ENCODE measurements around the gene ZNF620.
"Not testable (repeated sequence)": the region's sequence is repeated elsewhere in the genome, so short reads cannot be mapped to it uniquely, and the experiment has no call there.

The ZNF620 gene

GRCh38 chr3:40504636-40505430 is 1.0 kb upstream of the ZNF620 start:
- peak; percentile 97 for DNase-seq

GRCh38 chr3:40511031-40511718 is 5.3 kb downstream of the ZNF620 start:
- no peak for DNase-seq

GRCh38 chr3:40516201-40516600 is 10.4 kb downstream of the ZNF620 start:
- DNase-seq: peak; percentile 80

- no peak for DNase-seq
These were observed 12.2 kb downstream of the ZNF620 start for GRCh38 chr3:40518067-40518466.

GRCh38 chr3:40518848-40519247 is 13.0 kb downstream of the ZNF620 start:
- DNase-seq: no peak

GRCh38 chr3:40521254-40521653 is 15.4 kb downstream of the ZNF620 start:
- no peak for DNase-seq

GRCh38 chr3:40523781-40524180 is 17.9 kb downstream of the ZNF620 start:
- no peak for DNase-seq

GRCh38 chr3:40524222-40524567 is 18.4 kb downstream of the ZNF620 start:
- DNase-seq: no peak

GRCh38 chr3:40524568-40525285 is 18.9 kb downstream of the ZNF620 start, which contains the start of gene ZNF621:
Gene ZNF621 (plus strand): TSS chr3:40524960. CDS start chr3:40525841, 881 bp downstream.
- peak; percentile 82 for DNase-seq

- no peak for DNase-seq
These were observed 22.6 kb downstream of the ZNF620 start for GRCh38 chr3:40528426-40528825.

GRCh38 chr3:40532252-40532651 is 26.4 kb downstream of the ZNF620 start:
- DNase-seq: no peak

- DNase-seq: no peak
These were observed 28.4 kb downstream of the ZNF620 start for GRCh38 chr3:40534283-40534682.

GRCh38 chr3:40546816-40547215 is 41.0 kb downstream of the ZNF620 start:
- DNase-seq: peak; percentile 53

GRCh38 chr3:40550167-40550566 is 44.3 kb downstream of the ZNF620 start:
- DNase-seq: peak; percentile 9

GRCh38 chr3:40557575-40558161 is 51.8 kb downstream of the ZNF620 start:
- no peak for DNase-seq

GRCh38 chr3:40562482-40562881 is 56.6 kb downstream of the ZNF620 start:
- not testable (repeated sequence) for DNase-seq

- DNase-seq: not testable (repeated sequence)
These were observed 59.8 kb downstream of the ZNF620 start for GRCh38 chr3:40565629-40566028.

- DNase-seq: no peak
These were observed 60.9 kb downstream of the ZNF620 start for GRCh38 chr3:40566694-40567093.
